ENCODE measurements around the gene PSMC3. TPM values are rescaled to one million over a fixed set of nuclear protein-coding genes. Genes with fewer than 3 reads are reported as not detected.

PSMC3 gene
- total RNA-seq, 1 donor from 2014 or later, result 108 TPM

GRCh38 chr11:47443817-47444216, 17.6 kb upstream of the PSMC3 start:
- no peak overlapping the region for H3K27ac Mint-ChIP-seq (ENCODE audit: unreplicated experiment)
- no peak overlapping the region for H3K4me3 Mint-ChIP-seq (ENCODE audit: unreplicated experiment)
- no peaks in the 10 kb centered on the region for H3K9me3 Mint-ChIP-seq (ENCODE audit: low read depth)
- H3K4me1 Mint-ChIP-seq (ENCODE audit: low read depth), result no peaks in the 10 kb centered on the region
- DNase-seq (ENCODE audit: low spot score), result no peak
- H3K27me3 Mint-ChIP-seq (ENCODE audit: low read depth), result no peaks in the 10 kb centered on the region
- TF ChIP-seq CTCF (IDR thresholded peaks at IDR 0.05), result no peak
- H3K36me3 Mint-ChIP-seq (ENCODE audit: low read depth), result no peaks in the 10 kb centered on the region

- Mint-ChIP-seq H3K27me3 (ENCODE audit: low read depth) (no peaks in the 10 kb centered on the region), H3K27ac (ENCODE audit: unreplicated experiment) (no peak overlapping the region), H3K4me3 (ENCODE audit: unreplicated experiment) (no peak overlapping the region), H3K9me3 (ENCODE audit: low read depth) (no peaks in the 10 kb centered on the region), H3K4me1 (ENCODE audit: low read depth) (no peaks in the 10 kb centered on the region), H3K36me3 (ENCODE audit: low read depth) (no peaks in the 10 kb centered on the region)
- TF ChIP-seq CTCF (IDR thresholded peaks at IDR 0.05), result no peak
- DNase-seq (ENCODE audit: low spot score), result no peak
These were observed 16.9 kb upstream of the PSMC3 start for GRCh38 chr11:47443028-47443700.

- no peaks in the 10 kb centered on the region for H3K9me3 Mint-ChIP-seq (ENCODE audit: low read depth)
- no peak for TF ChIP-seq CTCF (IDR thresholded peaks at IDR 0.05)
- no peak for DNase-seq (ENCODE audit: low spot score)
- H3K4me1 Mint-ChIP-seq (ENCODE audit: low read depth), result no peaks in the 10 kb centered on the region
- H3K4me3 Mint-ChIP-seq (ENCODE audit: unreplicated experiment), result no peak overlapping the region
- H3K27ac Mint-ChIP-seq (ENCODE audit: unreplicated experiment), result no peak overlapping the region
- no peaks in the 10 kb centered on the region for H3K27me3 Mint-ChIP-seq (ENCODE audit: low read depth)
- H3K36me3 Mint-ChIP-seq (ENCODE audit: low read depth), result no peaks in the 10 kb centered on the region
These were observed 16.3 kb upstream of the PSMC3 start for GRCh38 chr11:47442514-47442913.

GRCh38 chr11:47441421-47441820, 15.2 kb upstream of the PSMC3 start:
- H3K9me3 Mint-ChIP-seq (ENCODE audit: low read depth), result no peaks in the 10 kb centered on the region
- no peaks in the 10 kb centered on the region for H3K4me1 Mint-ChIP-seq (ENCODE audit: low read depth)
- no peaks in the 10 kb centered on the region for H3K27me3 Mint-ChIP-seq (ENCODE audit: low read depth)
- no peak for TF ChIP-seq CTCF (IDR thresholded peaks at IDR 0.05)
- H3K27ac Mint-ChIP-seq (ENCODE audit: unreplicated experiment), result no peak overlapping the region
- no peak overlapping the region for H3K4me3 Mint-ChIP-seq (ENCODE audit: unreplicated experiment)
- DNase-seq (ENCODE audit: low spot score), result no peak
- H3K36me3 Mint-ChIP-seq (ENCODE audit: low read depth), result no peaks in the 10 kb centered on the region

GRCh38 chr11:47440054-47440476, 13.8 kb upstream of the PSMC3 start:
- H3K36me3 Mint-ChIP-seq (ENCODE audit: low read depth), result no peaks in the 10 kb centered on the region
- no peaks in the 10 kb centered on the region for H3K9me3 Mint-ChIP-seq (ENCODE audit: low read depth)
- no peak overlapping the region for H3K4me3 Mint-ChIP-seq (ENCODE audit: unreplicated experiment)
- H3K4me1 Mint-ChIP-seq (ENCODE audit: low read depth), result no peaks in the 10 kb centered on the region
- no peak for DNase-seq (ENCODE audit: low spot score)
- no peak overlapping the region for H3K27ac Mint-ChIP-seq (ENCODE audit: unreplicated experiment)
- TF ChIP-seq CTCF (IDR thresholded peaks at IDR 0.05), result no peak
- no peaks in the 10 kb centered on the region for H3K27me3 Mint-ChIP-seq (ENCODE audit: low read depth)
